H1 (cell line): Measurements from ENCODE around the gene CCDC40. TPM values are rescaled to one million over a fixed set of nuclear protein-coding genes. Genes with fewer than 3 reads are reported as not detected.

Source experiments
- CTCF ChIA-PET: fragments of 300-600 bp; sonication (Branson Sonifier 250); formaldehyde crosslinking; loops from one replicate; lab custom pipeline; 2021; ENCODE audit not compliant: partially characterized antibody; lab: Charles Lee
- POLR2A ChIA-PET: fragments of 300-600 bp; sonication (Branson Sonifier 250); formaldehyde crosslinking; loops from one replicate; lab custom pipeline; 2021; ENCODE audit warnings: inconsistent platforms; ENCODE audit not compliant: partially characterized antibody; lab: Charles Lee
- DNase-seq, 2 experiments: peaks; one replicate each; pipeline versions ENCODE4 v3.0.0 to v3.0.0-alpha.2; 2010 to 2022; ENCODE audit warnings: low spot score in 2 of 2, low read depth in 1 of 2, mixed read lengths in 1 of 2
- FAIRE-seq: peaks from 2 replicates; lab custom pipeline; 2011; peaks lifted over from hg19 to GRCh38; lab: Jason Lieb, UNC
- H2AFZ ChIP-seq: 2 replicates; pipeline ENCODE4 v1.8.1; 2012; ENCODE audit warnings: low read length, inconsistent platforms
- H2AK5ac ChIP-seq: 2 replicates; pipeline ENCODE4 v1.6.1; 2013; ENCODE audit warnings: low read depth, low read length
- H2BK120ac ChIP-seq: replicated peaks from 2 replicates; pipeline ENCODE3; 2013; ENCODE audit warnings: low read depth, low read length, inconsistent platforms
- H2BK12ac ChIP-seq: 2 replicates; pipeline ENCODE4 v1.6.1; 2013; ENCODE audit warnings: low read depth, low read length
- H2BK15ac ChIP-seq: 2 replicates; pipeline ENCODE4 v1.6.1; 2013; ENCODE audit warnings: low read length
- H2BK20ac ChIP-seq: 2 replicates; pipeline ENCODE4 v1.6.1; 2013; ENCODE audit warnings: low read length
- H2BK5ac ChIP-seq: 2 replicates; pipeline ENCODE4 v1.6.1; 2013; ENCODE audit warnings: low read depth, low read length
- H3K14ac ChIP-seq: 2 replicates; pipeline ENCODE4 v1.6.1; 2013; ENCODE audit warnings: inconsistent platforms; ENCODE audit not compliant: insufficient read length
- H3K18ac ChIP-seq: 2 replicates; pipeline ENCODE4 v1.6.1; 2013; ENCODE audit warnings: low read length; ENCODE audit errors: extremely low read depth
- H3K23ac ChIP-seq: 2 replicates; pipeline ENCODE4 v1.6.1; 2013; ENCODE audit warnings: inconsistent platforms; ENCODE audit not compliant: insufficient read length
- H3K23me2 ChIP-seq: 2 replicates; pipeline ENCODE4 v1.6.1; 2013; ENCODE audit warnings: low read depth, low read length
- H3K27ac ChIP-seq: 2 replicates; pipeline ENCODE4 v1.6.1; 2011; ENCODE audit warnings: low read depth, low read length, inconsistent platforms
- H3K27me3 ChIP-seq, 4 experiments: replicated peaks in 1 of 4; 1 replicate in 1 of 4; 2 replicates in 3 of 4; pipeline versions ENCODE4 v1.6.1 to v1.8.1; 2011 to 2013; ENCODE audit warnings: low read length in 3 of 4, mild to moderate bottlenecking in 3 of 4, inconsistent platforms in 2 of 4, mixed read lengths in 2 of 4, moderate library complexity in 1 of 4; ENCODE audit not compliant: control insufficient read depth in 3 of 4, insufficient read depth in 3 of 4; ENCODE audit errors: extremely low read depth in 1 of 4
- H3K36me3 ChIP-seq, 4 experiments: 2 replicates each; pipeline versions ENCODE4 v1.6.1 to v1.8.1; 2011 to 2013; ENCODE audit warnings: mild to moderate bottlenecking in 4 of 4, low read length in 3 of 4, moderate library complexity in 2 of 4, control low read depth in 1 of 4, inconsistent platforms in 1 of 4; ENCODE audit not compliant: insufficient read depth in 4 of 4, control insufficient read depth in 2 of 4
- H3K4ac ChIP-seq: replicated peaks from 2 replicates; pipeline ENCODE3; 2013; ENCODE audit warnings: low read length, low read depth, mixed read lengths, inconsistent platforms; ENCODE audit not compliant: insufficient read length
- H3K4me1 ChIP-seq, 4 experiments: replicated peaks in 1 of 4; 1 replicate in 1 of 4; 2 replicates in 3 of 4; pipeline versions ENCODE4 v1.6.1 to v1.8.1; 2011 to 2013; ENCODE audit warnings: low read length in 3 of 4, inconsistent platforms in 2 of 4, mixed read lengths in 1 of 4; ENCODE audit not compliant: insufficient read depth in 4 of 4, control insufficient read depth in 3 of 4
- H3K4me2 ChIP-seq, 2 experiments: 2 replicates each; pipeline versions ENCODE4 v1.6.1 to v1.8.1; 2011 to 2013; ENCODE audit warnings: low read depth in 2 of 2, low read length in 2 of 2, control low read depth in 1 of 2, inconsistent platforms in 1 of 2, mild to moderate bottlenecking in 1 of 2; ENCODE audit not compliant: insufficient read depth in 1 of 2
- H3K4me3 ChIP-seq, 4 experiments: fragments of 200-600, 300-600 bp in 1 of 4; sonication (generic), shearing (Covaris generic), sonication (Bioruptor Twin) in 1 of 4; 2 replicates each; pipeline versions ENCODE4 v1.5.1 to v1.8.1; 2011 to 2016; ENCODE audit warnings: low read length in 4 of 4, low read depth in 3 of 4, control low read depth in 2 of 4, inconsistent platforms in 2 of 4, mild to moderate bottlenecking in 2 of 4, mixed read lengths in 1 of 4, moderate library complexity in 1 of 4; ENCODE audit not compliant: insufficient read depth in 2 of 4; ENCODE audit errors: extremely low read depth in 1 of 4
- H3K56ac ChIP-seq: replicated peaks from 2 replicates; pipeline ENCODE3; 2013; ENCODE audit warnings: low read depth, mild to moderate bottlenecking, mixed read lengths, low read length, inconsistent platforms; ENCODE audit not compliant: insufficient read length
- H3K79me1 ChIP-seq: 2 replicates; pipeline ENCODE4 v1.6.1; 2013; ENCODE audit warnings: low read depth, low read length, control low read depth
- H3K79me2 ChIP-seq, 2 experiments: 2 replicates each; pipeline versions ENCODE4 v1.6.1 to v1.8.1; 2012 to 2013; ENCODE audit warnings: low read length in 2 of 2, mild to moderate bottlenecking in 2 of 2, inconsistent platforms in 1 of 2; ENCODE audit not compliant: insufficient read depth in 2 of 2, control insufficient read depth in 1 of 2
- H3K9ac ChIP-seq, 4 experiments: replicated peaks in 1 of 4; 1 replicate in 1 of 4; 2 replicates in 3 of 4; pipeline versions ENCODE4 v1.6.1 to v1.8.1; 2011 to 2013; ENCODE audit warnings: low read depth in 3 of 4, low read length in 3 of 4, control low read depth in 2 of 4, mild to moderate bottlenecking in 2 of 4, moderate library complexity in 2 of 4, inconsistent platforms in 1 of 4; ENCODE audit errors: extremely low read depth in 1 of 4
- H3K9me3 ChIP-seq, 2 experiments: 2 replicates each; pipeline versions ENCODE4 v1.6.1 to v1.8.1; 2012 to 2013; ENCODE audit warnings: mild to moderate bottlenecking in 2 of 2, moderate library complexity in 2 of 2, control low read depth in 1 of 2, inconsistent platforms in 1 of 2, low read depth in 1 of 2, low read length in 1 of 2, mixed read lengths in 1 of 2; ENCODE audit not compliant: insufficient read depth in 2 of 2
- H4K20me1 ChIP-seq, 2 experiments: replicated peaks in 1 of 2; 2 replicates each; pipeline versions ENCODE3 to v1.8.1; 2011 to 2013; ENCODE audit warnings: inconsistent platforms in 2 of 2, low read length in 2 of 2, mild to moderate bottlenecking in 1 of 2; ENCODE audit not compliant: insufficient read depth in 2 of 2, control insufficient read depth in 1 of 2
- H4K5ac ChIP-seq: 2 replicates; pipeline ENCODE4 v1.6.1; 2013; ENCODE audit warnings: low read length, low read depth, mixed read lengths, inconsistent platforms; ENCODE audit not compliant: insufficient read length
- H4K8ac ChIP-seq: 2 replicates; pipeline ENCODE4 v1.8.0; 2013; ENCODE audit warnings: mild to moderate bottlenecking, moderate library complexity, low read length, inconsistent platforms; ENCODE audit not compliant: insufficient read depth; ENCODE audit errors: extremely low read depth
- H4K91ac ChIP-seq: replicated peaks from 2 replicates; pipeline ENCODE3; 2013; ENCODE audit warnings: low read length, mixed read lengths, inconsistent platforms; ENCODE audit not compliant: insufficient read length
- BACH1 ChIP-seq: IDR thresholded peaks from 2 replicates; pipeline ENCODE4 v1.6.1; 2012; ENCODE audit warnings: low read length, improper control_type of control experiment
- BRCA1 ChIP-seq: IDR thresholded peaks from 2 replicates; pipeline ENCODE4 v1.6.1; 2012; ENCODE audit warnings: low read depth, low read length, improper control_type of control experiment
- CBX5 ChIP-seq: fragments of 300-800, 300-1000 bp; sonication (generic); IDR thresholded peaks from 2 replicates; pipeline ENCODE4 v1.7.1; 2016; ENCODE audit warnings: antibody characterized with exemption, low read length, low read depth
- CBX8 ChIP-seq: fragments of 300-800, 300-1000 bp; sonication (generic); IDR thresholded peaks from 2 replicates; pipeline ENCODE4 v1.7.1; 2016; ENCODE audit warnings: low read depth, low read length, borderline replicate concordance
- CEBPB ChIP-seq: IDR thresholded peaks from 2 replicates; pipeline ENCODE4 v1.6.1; 2012; ENCODE audit warnings: low read depth, low read length
- CHD2 ChIP-seq: IDR thresholded peaks from 2 replicates; pipeline ENCODE4 v1.6.1; 2012; ENCODE audit warnings: low read length, improper control_type of control experiment
- CREB1 ChIP-seq: IDR thresholded peaks from 2 replicates; pipeline ENCODE4 v1.6.1; 2012; ENCODE audit warnings: inconsistent platforms
- EGR1 ChIP-seq: IDR thresholded peaks from 2 replicates; pipeline ENCODE4 v1.6.1; 2011; ENCODE audit warnings: low read depth, low read length, borderline replicate concordance
- JUN ChIP-seq: IDR thresholded peaks from 2 replicates; pipeline ENCODE4 v1.6.1; 2011; ENCODE audit warnings: low read depth, mild to moderate bottlenecking, improper control_type of control experiment, low read length
- TEAD4 ChIP-seq: IDR thresholded peaks from 2 replicates; pipeline ENCODE4 v1.6.1; 2012; ENCODE audit warnings: low read depth, low read length, inconsistent platforms, mixed read lengths
- ZNF274 ChIP-seq: IDR thresholded peaks from 2 replicates; pipeline ENCODE4 v1.7.0; 2012; ENCODE audit warnings: low read length, borderline replicate concordance; ENCODE audit errors: extremely low read depth
- WGBS, 2 experiments: shearing (Covaris generic) in 1 of 2; methylation state at CpG; one replicate each; pipeline versions ENCODE4 v1.1.6 to v1.1.7; 2013 to 2015; ENCODE audit warnings: low lambda C conversion rate in 2 of 2, mixed read lengths in 2 of 2, inconsistent platforms in 1 of 2, low coverage in 1 of 2, missing lambda C conversion rate in 1 of 2; ENCODE audit not compliant: insufficient replicate concordance in 2 of 2, insufficient coverage in 1 of 2, insufficient read length in 1 of 2; ENCODE audit errors: extremely low coverage in 1 of 2, missing lambda C conversion rate in 1 of 2; 5-methylcytosine and 5-hydroxymethylcytosine counted together
- polyA plus RNA-seq, 7 experiments: library from polyadenylated mRNA; depleted of rRNA in 3 of 7; stranded (reverse) in 5 of 7; unstranded in 2 of 7; fragments of >200 nt in 5 of 7; fragments of 200-250 nt in 2 of 7; gene quantifications; 1 replicate in 5 of 7; 2 replicates in 1 of 7; 4 replicates in 1 of 7; pipeline versions ENCODE4 v1.2.1 to v1.2.3, GENCODE V29; 2011 to 2013; ENCODE audit warnings: missing spikeins in 2 of 7, mixed read lengths in 2 of 7
- total RNA-seq: library from RNA; stranded (reverse); fragmentation: NEBNext Ultra II Directional; extraction: Animal tissue kit (Norgen Biotek cat#: 25700); gene quantifications from 2 replicates; pipeline ENCODE4 v1.2.1, GENCODE V29; 2021

CCDC40 gene
- total and polyA plus RNA-seq, 2 of the 8 experiments (the other 6 are each of a cell fraction or from before 2014, with no cell fraction given) = 4.1 to 11.5 TPM

GRCh38 chr17:80005360-80006338, 30.8 kb upstream of the CCDC40 start:
- no peaks in the 10 kb centered on the region for H3K27me3 ChIP-seq
- H3K36me3 ChIP-seq = peaks cover 0 to 19% (median 9%) of the 10 kb centered on the region in 4 experiments; a peak in 5 of 8 replicates
- H3K9me3 ChIP-seq = no peaks in the 10 kb centered on the region; a peak in 1 of 4 replicates
- peak overlapping the region; percentile 60; the same call in 1 of the 2 replicates for H2BK5ac ChIP-seq
- peaks cover 0 to 14% of the 10 kb centered on the region in 2 experiments; a peak in 1 of 4 replicates for H3K79me2 ChIP-seq
- H3K14ac ChIP-seq = no peak overlapping the region
- no peak overlapping the region for H3K56ac ChIP-seq
- 0 out of 2 replicates have a peak overlapping the region, but pooled peaks have one; percentile 15 for H3K27ac ChIP-seq
- FAIRE-seq = no peak
- peak in 1 of 2 experiments; percentile 86 for DNase-seq
- no peaks in the 10 kb centered on the region for H3K23me2 ChIP-seq
- no peak overlapping the region; the same call in 1 of the 2 replicates for H3K18ac ChIP-seq
- peak overlapping the region; percentile 65; the same call in 1 of the 2 replicates for H2AK5ac ChIP-seq
- ChIA-PET POLR2A (interaction anchor here (0.6 to 3.7 kb wide), 3 partner anchors 12 to 146 kb away, joined by 4 to 20 read pairs (median 5); no protein-coding TSS in a partner anchor), CTCF (interaction anchor here (0.7 to 10.2 kb wide), 50 partner anchors 8 to 1259 kb away, joined by 3 to 110 read pairs (median 3); partner anchors contain the start of gene GAA)
- 48% methylated on average over 31 of the region's 37 CpGs; no CpG with 5 or more reads in 1 of the 2 experiments for WGBS, 2 experiments
- no peak overlapping the region for H2BK12ac ChIP-seq
- no peak overlapping the region for H2AFZ ChIP-seq
- H2BK20ac ChIP-seq = no peak overlapping the region
- H3K23ac ChIP-seq = no peak overlapping the region
- peak overlapping the region; percentile 27 to 63 (median 36); a peak in 7 of 8 replicates for H3K4me3 ChIP-seq
- peaks cover 4% of the 10 kb centered on the region; the same call in 1 of the 2 replicates for H3K79me1 ChIP-seq
- H4K20me1 ChIP-seq = peaks cover 5 to 25% of the 10 kb centered on the region in 2 experiments
- H2BK15ac ChIP-seq = no peak overlapping the region
- H3K4me2 ChIP-seq = peak overlapping the region; percentile 16 to 72; a peak in 3 of 4 replicates
- no peak overlapping the region for H3K9ac ChIP-seq
- H3K4ac ChIP-seq = no peak overlapping the region
- no peak overlapping the region for H2BK120ac ChIP-seq
- peak overlapping the region; percentile 16 for H4K5ac ChIP-seq
- peaks cover 0 to 8% (median 3%) of the 10 kb centered on the region in 4 experiments; a peak in 3 of 7 replicates for H3K4me1 ChIP-seq
- H4K91ac ChIP-seq = no peak overlapping the region
- peak overlapping the region; percentile 57; the same call in 1 of the 2 replicates for H4K8ac ChIP-seq
- TF ChIP-seq EGR1 = no peak
- TF ChIP-seq CBX5 = no peak
- TF ChIP-seq BACH1 = no peak
- TF ChIP-seq CBX8 = no peak
- TF ChIP-seq ZNF274 = no peak
- TF ChIP-seq TEAD4 = no peak
- no peak for TF ChIP-seq CHD2
- peak; percentile 57 for TF ChIP-seq CREB1
- no peak for TF ChIP-seq CEBPB
- TF ChIP-seq BRCA1 = no peak
- no peak for TF ChIP-seq JUN
